Islet precursor cell (in vitro differentiated cells): ENCODE data around the gene LUM.
"Not testable (repeated sequence)": the region's sequence is repeated elsewhere in the genome, so short reads cannot be mapped to it uniquely, and the experiment has no call there.

Experiments used
- DNase-seq: peaks from one replicate; pipeline ENCODE4 v3.0.0-alpha.2; 2018

LUM gene

DNA sequence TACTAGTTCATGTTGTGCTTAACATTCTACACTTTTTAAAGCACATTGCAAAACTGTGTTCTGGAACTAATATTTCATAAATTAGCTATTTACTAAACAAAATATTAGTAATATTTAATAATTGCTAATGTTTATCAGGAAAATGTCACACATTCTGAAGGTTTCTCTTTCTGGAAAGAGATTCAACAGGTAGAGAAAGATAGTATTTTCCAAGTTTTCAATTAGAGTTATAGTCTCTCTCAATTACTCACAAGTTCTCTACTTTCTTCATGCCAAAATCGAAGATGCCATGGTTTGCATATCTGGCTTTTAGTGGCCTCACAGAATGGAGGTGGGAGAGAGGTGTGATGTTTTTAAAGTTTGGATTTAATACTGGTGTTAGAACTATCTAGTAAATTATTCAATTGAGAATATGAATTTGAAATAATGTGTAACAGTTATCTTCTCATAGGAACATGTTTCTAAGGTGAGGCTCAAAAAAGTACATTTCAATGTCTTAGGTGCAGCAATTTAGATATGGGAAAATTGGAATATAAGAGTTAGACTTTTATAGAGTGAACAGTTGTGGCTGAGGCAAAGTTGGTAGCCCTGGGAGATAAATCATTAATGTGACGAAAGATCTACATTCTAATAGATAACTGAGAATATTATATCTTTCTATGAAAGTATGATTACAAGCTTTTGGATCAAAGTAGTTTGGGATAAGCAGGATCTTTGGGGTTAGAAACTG, 1.5 kb downstream of the LUM start:
- DNase-seq = no peak

DNA sequence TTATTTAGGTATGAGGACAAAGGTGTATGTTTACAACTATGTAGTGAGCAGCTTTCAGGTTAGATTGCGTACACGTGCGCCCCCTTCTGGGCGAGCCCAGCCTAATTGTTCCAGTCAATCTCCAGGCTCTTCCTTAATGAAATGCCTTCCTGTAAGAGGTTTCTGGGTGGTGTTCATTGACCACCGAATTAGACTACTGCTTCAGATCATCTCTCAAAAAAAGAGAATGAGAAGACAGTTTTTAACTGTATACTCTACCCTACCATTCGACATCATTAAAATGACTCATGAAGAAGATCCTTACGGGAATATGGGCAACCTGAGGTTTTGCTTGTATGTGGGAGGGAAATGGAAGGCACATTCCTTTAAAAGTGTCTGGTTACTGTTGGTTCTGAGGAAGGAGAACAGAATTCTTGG, 2.1 kb downstream of the LUM start:
- DNase-seq = peak; percentile 92

DNA sequence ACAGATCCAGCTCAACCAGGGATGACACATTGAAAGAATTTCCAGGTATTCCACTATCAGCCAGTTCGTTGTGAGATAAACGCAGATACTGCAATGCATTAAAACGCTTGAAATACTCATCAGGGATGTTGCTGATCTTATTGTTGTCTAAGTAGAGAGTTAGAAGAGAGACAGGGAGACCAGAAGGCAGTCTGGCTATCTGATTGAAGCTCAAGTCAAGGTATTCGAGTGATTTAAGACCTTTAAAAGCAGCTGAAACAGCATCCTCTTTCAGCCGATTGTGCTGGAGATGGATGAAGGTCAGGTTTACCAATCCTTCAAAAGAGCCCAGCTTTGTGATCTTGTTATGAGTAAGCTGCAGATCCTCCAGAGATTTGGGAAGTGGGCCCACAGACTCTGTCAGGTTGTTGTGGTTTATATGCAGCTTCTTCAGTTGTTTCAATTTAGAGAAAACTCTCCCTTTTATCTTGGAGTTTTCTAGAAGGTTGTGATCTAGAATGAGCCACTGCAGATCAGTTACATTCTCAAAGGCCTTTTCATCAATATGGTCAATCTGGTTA, 3.0 kb downstream of the LUM start:
- peak; percentile 87 for DNase-seq

DNA sequence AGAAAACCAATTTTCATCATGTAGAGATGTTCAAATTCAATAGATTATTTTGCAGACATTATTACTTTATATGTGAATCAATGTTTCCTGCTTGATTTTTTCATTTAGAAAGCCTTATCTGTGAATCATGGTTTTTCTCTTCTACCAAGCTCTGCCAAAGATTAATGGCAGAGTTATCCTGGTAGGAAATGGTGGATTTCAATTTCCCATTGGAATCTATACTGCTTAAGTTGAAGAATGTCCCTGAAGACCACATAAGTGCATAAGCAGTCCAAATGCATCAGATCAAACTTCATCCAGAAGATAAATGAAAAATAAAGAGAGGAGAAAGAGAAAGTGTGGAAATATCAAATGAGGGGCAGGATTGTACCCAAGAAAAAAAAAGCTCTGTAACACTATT, 5.0 kb downstream of the LUM start:
- DNase-seq = no peak

DNA sequence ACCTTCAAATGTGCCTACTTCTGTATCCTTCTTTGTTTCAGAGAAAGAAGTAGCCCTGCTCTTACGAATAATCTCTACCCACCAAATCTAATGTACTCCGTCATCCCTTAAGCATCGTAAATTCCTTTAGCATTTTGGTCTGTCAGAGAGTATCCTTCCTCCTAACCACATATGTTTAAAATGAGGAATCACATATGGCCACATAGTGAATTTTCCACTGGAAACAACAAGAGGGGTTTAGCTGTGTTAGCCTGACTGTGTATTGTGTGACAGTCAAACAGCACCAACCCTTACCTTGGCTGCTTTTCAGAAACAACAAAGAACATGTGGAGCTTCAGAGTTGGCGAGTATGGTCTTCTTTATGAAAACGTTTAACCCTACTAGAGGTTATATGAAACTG, 5.5 kb downstream of the LUM start:
- DNase-seq = no peak

DNA sequence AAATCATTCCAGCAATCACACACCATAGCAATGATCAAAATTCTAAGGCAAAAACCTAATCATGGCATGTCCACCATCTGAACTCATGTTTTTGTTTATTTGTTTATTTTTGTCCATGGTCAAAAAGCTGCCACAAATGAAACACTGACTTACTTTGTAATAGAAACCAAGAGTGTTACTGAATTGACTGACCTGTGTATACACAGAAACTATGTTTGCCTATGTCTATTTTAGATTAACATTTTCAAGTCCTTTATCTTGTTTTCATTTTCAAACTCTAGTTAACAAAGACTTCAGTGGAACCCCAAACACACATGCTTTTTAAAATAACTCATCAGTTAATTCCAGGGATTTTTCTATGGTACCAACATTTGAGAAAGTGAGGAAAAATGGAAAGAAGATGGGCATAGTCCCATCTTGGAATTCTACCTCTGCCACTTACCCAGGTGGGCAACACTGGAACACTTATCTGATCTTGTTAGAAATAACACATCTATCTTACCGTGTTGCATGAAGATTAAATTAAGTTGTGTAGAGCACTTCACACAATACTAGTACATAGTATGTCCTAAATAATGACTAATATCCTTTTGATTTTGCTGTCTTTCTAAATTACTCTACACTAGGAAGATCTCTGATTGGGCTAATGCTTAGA, 6.4 kb downstream of the LUM start:
- no peak for DNase-seq

DNA sequence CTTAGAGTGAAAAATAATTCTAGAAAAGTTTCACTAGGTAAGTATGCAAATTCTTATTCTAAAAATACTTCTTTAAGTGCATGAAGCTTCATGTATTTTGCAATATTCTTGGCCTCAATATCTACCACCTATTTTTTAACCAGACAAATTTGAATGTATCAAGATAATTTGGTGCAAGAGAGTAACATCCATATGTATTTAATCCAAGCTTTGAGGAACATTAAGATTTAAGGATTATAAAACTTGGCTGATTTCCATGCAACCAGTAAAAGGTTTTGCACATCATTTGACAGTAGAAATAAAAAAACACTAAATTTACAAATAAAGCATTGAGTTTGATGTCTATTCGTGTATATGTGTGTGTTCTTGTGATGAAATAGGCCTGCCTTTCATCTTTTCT, 7.7 kb downstream of the LUM start:
- DNase-seq = no peak

DNA sequence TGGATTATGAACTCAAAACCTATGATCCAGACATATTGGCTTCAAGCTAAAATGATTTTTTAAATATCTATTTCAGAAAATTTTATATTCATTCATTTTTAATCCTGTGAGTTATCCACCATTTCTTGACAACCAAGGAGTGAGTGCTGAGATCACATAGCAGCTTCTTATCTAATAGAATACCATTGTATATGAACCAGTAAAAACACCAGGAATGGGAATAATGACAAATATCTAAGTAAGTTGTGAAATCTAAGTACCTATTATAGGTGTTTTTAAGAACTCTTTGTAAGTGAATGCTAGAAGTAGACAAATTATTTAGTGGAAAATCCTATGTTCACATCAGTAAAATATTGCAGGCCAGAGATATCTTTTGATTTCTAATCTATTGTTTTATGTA, 8.2 kb downstream of the LUM start:
- no peak for DNase-seq

DNA sequence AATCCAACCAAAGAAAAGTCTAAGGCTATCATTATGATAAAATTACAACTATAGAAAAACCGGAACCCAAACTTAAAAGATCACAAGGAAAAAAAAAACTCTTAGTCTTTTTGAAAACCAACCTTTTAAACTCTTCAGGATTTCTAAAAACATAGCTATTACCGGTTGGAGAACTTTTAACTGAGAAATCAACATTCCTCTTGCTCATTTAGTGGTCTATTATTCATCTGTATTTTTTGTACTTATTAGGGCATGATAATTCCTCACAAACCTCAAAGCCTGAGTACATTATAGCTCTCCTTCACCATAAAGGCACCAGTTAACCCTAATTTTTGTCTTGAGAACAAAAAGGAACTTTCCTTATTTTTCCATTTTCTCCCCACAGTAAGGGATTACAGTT, 10.4 kb downstream of the LUM start:
- DNase-seq = no peak

DNA sequence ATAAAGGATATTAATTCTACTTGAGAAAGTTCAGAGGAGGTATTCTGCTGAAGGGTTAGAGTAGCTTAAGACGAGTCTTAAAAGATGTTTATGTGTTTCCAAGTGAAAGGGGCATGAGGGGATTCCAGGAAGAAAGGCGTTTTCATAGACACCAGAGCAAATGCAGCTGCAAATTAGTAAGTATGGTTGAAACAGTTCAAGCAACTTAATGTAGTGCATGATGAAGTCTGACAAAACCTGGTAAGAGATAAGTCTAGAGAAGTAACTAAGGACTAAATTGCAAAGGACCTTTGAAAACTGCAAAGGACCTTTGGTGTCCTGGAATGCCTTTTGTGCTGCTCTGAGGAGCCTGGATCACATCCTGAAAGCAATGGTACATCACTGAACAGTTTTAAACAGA, 11.5 kb downstream of the LUM start:
- no peak for DNase-seq

DNA sequence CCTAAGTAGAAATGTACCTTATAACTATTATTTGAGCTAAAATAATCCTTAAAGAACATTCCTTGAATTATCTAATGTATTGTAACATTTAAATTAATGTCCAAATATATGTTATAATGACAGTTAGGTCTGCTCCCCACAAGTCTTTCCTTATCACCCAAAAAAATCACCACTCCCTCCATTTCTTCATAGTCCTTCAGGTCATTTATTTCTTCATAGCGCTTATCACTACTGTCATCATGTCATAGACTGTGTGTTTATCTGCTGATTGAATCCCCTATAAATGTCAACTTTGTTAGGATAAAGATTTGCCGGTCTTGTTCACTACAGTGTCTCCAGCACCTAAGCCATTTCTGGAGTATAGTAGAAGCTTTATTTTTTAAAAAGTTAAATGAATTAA, 12.0 kb downstream of the LUM start:
- DNase-seq = no peak

DNA sequence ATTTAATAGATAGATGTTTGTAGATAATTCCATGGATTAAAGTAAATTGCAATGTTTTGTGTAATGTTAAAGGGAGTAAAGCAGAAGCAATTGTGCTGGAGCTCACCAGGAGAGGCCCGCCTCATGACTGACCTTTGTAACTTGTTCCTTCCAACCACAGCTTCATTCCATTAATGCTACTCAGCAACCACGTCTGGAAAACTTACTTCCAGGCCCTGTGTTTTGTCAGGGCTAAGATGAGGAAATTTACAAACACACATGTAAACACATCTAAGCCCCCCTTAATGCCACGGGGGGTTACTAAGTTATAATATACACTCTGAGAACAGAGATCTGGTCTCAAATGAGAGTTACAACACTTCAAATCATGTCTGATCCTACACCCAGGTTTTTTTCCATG, 12.4 kb downstream of the LUM start:
- DNase-seq = peak; percentile 91

DNA sequence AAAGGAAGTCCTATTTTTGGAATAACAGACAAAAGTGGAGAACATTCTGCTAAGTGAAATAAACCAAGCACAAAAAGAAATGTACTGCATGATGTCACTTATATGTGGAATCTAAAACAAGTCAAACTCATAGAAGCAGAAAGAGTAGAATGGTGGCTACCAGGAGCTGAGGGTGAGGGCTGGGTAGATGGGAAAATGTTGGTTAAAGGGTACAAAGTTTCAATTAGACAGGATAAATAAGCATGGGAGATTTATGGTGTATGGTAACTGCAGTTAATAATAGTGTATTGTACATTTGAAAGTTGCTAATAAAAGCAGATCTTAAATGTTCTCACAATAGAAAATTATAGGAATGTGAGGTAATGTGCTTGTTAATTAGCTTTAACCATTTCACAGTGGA, 12.8 kb downstream of the LUM start:
- no peak for DNase-seq

DNA sequence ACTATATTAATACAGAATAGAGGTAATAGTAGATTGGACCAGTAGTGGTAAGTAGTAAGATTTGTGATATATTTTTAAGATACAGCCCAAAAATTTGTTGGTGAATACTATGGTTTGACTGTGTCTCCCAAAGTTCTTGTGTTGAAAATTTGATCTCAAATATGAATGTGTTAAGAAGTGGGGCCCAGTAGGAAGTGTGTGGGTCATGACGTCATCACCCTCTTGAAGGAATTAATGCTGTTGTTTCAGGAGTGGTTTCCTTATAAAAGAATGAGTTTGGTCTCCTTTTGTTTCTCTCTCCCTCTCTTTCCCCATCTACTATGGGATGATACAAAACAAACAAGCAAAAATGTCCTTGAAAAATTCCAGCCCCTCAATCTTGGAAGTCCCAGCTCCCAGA, 16.3 kb downstream of the LUM start:
- no peak for DNase-seq

DNA sequence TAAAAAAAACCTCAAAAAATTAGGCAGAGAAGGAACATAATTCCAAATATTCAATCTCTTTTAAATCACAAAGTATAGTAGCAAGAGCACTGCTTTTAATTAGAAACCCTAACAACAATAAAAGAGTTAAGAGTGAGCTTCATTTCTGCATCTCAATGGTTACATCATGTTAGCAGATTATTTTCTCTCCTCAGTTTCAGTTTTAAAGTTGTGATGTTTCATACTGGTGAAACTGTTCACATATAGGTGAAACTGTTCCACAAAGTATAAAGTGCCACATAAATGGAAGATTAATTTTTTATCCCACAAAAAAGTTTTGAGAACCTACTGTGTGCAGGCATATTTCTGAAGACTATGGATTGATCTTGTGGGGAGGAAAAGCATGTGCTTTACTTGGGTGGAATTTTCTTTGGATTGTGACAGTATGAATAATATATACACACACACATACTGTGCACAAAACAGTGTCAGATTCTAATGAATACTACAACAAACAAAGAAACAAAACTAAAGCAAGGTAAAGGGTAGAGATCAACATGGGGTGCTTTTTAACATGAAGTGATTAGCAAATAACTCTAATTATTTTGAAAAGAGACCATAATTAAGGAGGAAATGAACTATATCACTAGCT, 17.1 kb downstream of the LUM start:
- no peak for DNase-seq

DNA sequence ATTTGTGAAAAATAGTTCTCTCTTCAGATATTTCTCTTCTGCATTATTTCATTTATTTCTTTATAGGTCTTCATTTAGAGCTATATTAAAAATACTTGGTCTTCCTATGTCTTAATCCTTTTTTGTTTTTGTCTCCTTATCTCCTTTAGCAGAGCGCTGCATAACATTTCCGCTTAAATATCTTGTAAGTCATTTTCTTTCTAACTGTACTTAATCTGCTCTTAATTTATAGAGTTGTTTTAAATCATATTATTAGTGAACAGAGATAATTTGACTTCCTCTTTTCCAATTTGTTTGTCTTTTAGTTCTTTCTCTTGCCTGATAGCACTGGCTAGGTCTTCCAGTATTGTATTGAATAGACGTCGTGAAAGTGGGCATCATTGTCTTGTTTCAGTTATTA, 18.0 kb downstream of the LUM start:
- no peak for DNase-seq

DNA sequence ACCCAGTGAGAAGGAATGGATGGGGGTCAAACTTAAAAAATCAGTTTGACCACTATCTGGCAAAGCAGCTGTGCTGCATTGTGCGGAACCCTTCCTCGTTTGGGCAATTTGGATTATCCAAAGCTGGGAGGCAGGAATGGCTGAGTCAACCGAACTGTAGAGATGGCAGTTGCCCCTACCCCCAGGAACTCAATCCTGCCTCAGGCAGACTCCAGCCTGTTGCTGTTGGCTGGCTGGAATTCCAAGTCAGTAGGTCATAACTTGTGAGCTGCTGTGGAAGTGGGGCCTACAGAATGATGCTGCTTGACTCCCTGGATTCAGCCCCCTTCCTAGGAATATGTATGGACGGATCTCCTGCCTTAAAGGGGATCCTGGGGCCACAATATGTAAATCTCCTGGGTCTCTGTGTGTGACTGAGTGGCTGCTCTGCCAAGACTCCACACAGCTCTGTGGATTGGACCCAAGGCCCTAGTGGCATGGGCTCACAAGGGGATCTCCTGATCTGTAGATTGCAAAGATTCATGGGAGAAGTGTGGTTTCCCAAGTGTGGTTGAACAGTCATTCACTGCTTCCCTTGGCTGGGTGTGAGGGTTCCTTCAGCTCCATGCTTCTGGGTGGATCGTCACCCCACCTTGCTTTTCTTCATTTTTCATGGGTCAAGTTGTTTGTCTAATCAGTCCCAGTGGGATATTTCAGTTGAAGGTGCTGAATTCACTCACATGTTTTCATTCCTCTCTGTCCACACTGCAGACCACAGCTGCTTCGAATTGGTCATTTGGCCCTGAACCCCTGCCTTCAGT, 19.2 kb downstream of the LUM start:
- peak; percentile 86 for DNase-seq

DNA sequence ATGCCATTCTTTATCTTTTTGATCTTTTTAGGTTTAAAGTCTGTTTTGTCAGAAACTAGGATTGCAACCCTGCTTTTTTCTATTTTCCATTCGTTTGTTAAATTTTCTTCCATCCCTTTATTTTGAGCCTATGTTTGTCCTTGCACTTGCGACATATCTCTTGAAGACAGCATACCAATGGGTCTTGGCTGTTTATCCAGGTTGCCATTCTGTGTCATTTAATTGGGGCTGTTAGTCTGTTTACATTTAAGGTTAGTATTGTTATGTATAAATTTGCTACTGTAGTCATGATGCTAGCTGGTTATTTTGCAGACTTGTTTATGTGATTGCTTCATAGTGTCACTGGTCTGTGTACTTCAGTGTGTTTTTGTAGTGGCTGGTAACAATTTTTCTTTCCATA, 21.3 kb downstream of the LUM start:
- not testable (repeated sequence) for DNase-seq

DNA sequence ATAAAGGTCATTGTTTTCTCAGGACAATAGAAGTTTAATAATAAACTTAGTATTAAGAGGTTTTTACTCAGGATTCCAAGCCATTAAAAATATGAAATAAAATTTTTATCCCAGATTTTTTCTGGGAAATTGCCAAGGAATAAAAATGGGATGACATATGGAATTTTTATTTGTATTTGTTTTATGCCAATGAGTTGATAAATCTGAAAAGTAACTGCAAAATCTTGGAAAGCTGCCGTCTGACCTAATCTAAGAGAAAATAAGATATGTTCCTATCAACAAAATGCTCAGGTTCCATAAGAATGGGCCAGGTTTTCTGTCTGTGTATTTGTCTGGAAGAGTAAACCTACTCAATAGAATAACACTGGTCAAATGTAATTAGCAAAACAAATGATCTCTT, 31.3 kb downstream of the LUM start:
- DNase-seq = no peak

DNA sequence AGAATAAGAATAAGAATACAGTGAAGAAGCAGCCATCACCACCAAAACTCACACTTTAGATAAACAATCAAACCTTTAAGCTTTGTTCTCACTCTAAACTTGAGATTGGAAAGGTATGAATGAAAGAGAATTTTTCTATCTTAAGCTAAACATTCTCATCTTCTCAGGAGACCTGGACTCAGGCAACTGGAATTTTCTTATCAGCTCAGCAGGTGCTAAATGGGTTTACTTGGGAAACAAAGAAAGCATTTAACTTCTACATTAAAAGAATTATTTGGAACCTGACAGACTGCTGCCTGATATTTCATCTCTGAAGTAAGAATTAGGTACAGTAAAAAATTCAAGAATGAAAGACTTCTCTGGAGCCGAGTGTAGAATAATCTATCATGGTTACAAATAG, 32.8 kb downstream of the LUM start:
- DNase-seq = no peak

DNA sequence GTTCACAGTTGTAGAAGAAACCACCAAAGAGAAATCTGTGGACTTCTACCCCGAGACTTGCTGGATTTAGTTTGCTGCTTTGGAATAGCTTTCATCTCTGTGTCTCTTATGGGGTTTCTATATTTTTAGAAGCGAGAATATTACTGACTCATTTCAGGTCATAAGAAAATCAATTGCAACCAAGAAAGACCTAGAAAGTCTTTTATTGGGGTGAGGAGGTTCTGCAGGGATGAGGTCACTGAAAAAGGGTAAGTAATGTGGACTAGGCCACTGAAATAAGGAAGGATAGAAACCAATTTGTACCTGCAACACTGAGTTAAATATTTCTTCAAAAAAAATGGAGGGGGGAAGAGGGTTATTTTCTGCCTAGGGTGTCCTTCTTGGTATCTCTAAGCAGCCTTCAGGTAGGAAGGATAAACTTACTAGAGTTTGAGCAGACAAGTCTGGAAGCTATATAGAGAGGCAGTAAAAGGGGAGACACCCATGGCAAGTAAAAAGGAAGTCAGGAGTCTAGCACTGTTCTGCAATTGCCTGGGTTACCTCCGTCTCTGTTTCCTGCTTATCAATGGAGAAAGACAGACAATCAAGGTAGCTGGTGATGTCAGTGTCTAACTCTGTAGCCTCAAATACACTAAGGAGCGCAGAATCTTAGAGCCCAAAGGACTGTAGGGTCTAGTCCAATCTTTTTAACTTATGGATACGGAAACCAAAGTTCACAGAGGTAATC, 33.9 kb downstream of the LUM start:
- no peak for DNase-seq

DNA sequence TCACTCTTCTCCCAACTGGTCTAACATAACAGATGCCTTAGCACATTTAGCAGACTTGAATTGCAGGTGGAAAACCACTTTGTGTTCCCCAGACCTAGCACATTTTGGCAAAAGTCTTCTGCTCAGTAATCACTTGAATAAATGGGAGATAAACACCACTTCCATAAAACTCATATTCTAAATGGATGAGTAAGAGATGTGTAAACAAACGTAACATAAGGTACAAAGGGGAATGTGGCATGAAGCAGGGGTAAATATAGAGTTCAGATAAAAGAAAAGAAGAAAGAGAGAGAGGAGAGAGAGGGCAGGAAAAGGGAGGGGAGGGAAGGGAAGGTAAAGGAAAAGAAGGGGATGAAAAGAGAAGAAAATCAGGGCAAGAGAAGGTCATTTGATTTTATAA, 36.4 kb downstream of the LUM start:
- no peak for DNase-seq
